Stomach (tissue), 4 donors: Measurements from ENCODE around the gene KCNAB1.
"Not testable (repeated sequence)": the region's sequence is repeated elsewhere in the genome, so short reads cannot be mapped to it uniquely, and the experiment has no call there.

ENCODE experiments used
- CTCF ChIP-seq, 7 experiments: fragments of 450-650 bp in 4 of 7; fragments of 200-600 bp in 3 of 7; sonication (generic) in 3 of 7; IDR thresholded peaks; one replicate each; pipeline ENCODE4 v1.5.1; 2016 to 2019; ENCODE audit warnings: antibody characterized with exemption in 7 of 7, control low read depth in 2 of 7, mild to moderate bottlenecking in 1 of 7
- EP300 ChIP-seq: sonication (generic); formaldehyde crosslinking; IDR thresholded peaks from one replicate; pipeline ENCODE4 v1.6.1; 2017; ENCODE audit warnings: antibody characterized with exemption
- POLR2A ChIP-seq, 4 donors: fragments of 450-650 bp; IDR thresholded peaks; one replicate each; pipeline ENCODE4 v1.6.1; 2016; ENCODE audit warnings: antibody characterized with exemption in 4 of 4, control low read depth in 2 of 4, mild to moderate bottlenecking in 1 of 4, moderate library complexity in 1 of 4

- TF ChIP-seq CTCF (IDR thresholded peaks at IDR 0.05); POLR2A (IDR thresholded peaks at IDR 0.05); EP300: not testable (repeated sequence)
Measured at GRCh38 chr3:156284637-156285036, 164.3 kb downstream of the KCNAB1 start.
